ENCODE measurements around the gene ESYT3. TPM values are rescaled to one million over a fixed set of nuclear protein-coding genes. Genes with fewer than 3 reads are reported as not detected.

The ESYT3 gene
- total RNA-seq, 1 experiment from 2014 or later = 6.4 TPM

GRCh38 chr3:138400651-138401070, 33.8 kb upstream of the ESYT3 start:
- no peaks in the 10 kb centered on the region for H3K9me3 ChIP-seq (ENCODE audit: insufficient read depth, low read depth)
- H3K27ac ChIP-seq = no peak overlapping the region
- no peaks in the 10 kb centered on the region for H3K79me2 ChIP-seq (ENCODE audit: low read depth)
- ChIA-PET CTCF (interaction anchor here (1.0 kb wide), 1 partner anchor 17 kb away, joined by 4 read pairs; no protein-coding TSS in a partner anchor), POLR2A (ENCODE audit: unreplicated experiment) (no interaction called here)
- TF ChIP-seq CTCF (conservative IDR thresholded peaks at IDR 0.05) (no peak), EZH2 (IDR thresholded peaks at IDR 0.05; ENCODE audit: low read depth) (no peak)
- H2AFZ ChIP-seq = no peak overlapping the region
- H3K36me3 ChIP-seq (ENCODE audit: low read depth) = no peaks in the 10 kb centered on the region
- intact Hi-C loops (cut with micrococcal nuclease; ENCODE audit: unreplicated experiment) = no loop called here
- H3K27me3 ChIP-seq (ENCODE audit: insufficient read depth, low read depth) = peaks cover 16% of the 10 kb centered on the region; the same call in 1 of the 2 replicates
- H3F3A ChIP-seq (ENCODE audit: insufficient read depth, low read depth) = no peaks in the 10 kb centered on the region
- H3K4me3 ChIP-seq = no peak overlapping the region
- no peak overlapping the region for H3K4me2 ChIP-seq
- DNase-seq = no peak
- H3K4me1 ChIP-seq (replicated peaks; ENCODE audit: insufficient read depth) = no peaks in the 10 kb centered on the region
- H4K20me1 ChIP-seq (ENCODE audit: insufficient read depth) = no peaks in the 10 kb centered on the region
- BruUV-seq (replicated peaks) = no TSS peak
- no peaks in the 10 kb centered on the region for H3K9me2 ChIP-seq (ENCODE audit: insufficient read depth)

DNA sequence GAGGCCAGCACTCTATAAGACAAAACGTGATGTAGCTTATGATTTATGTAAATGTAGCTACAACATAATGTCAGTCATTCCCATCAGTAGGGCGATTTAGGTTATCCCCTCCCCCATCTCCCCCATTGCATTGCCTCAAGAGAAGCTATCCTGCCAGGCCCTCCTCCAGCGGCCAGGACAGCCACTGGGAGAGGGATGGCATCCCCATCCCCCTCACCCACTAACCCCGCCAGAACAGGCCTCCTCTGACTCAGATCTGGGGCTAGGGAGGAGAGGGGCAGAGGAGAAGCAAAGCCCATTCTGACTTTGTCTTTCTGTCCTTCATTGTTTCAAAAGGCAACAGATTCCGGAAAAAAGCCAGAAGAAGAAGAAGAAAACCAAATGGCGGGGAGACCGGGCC, 32.6 kb upstream of the ESYT3 start:
- no TSS peak for BruUV-seq (replicated peaks)
- POLR2A ChIA-PET (ENCODE audit: unreplicated experiment) = no interaction called here

DNA sequence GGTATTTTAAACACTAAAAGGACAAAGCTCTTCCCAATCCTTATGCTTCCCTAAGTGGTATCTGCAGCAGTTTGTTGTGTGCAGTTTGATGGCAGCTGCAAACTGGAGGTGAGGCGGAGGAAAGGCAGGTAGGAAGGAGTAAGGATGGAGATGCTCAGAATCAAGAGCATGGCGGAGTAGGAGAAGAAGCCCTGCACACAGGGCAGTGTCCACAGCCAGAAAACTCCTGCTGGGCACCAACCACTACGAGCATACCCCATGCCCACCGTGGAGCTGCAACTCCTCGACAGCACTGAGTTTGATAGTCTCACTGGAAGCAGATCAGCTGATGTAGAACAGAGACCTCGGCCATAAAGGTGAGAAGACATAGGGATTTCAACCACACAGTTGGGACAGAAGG, 30.3 kb upstream of the ESYT3 start:
- H3K79me2 ChIP-seq (ENCODE audit: low read depth) = no peaks in the 10 kb centered on the region
- POLR2A ChIA-PET (ENCODE audit: unreplicated experiment) = no interaction called here
- TF ChIP-seq EZH2 (IDR thresholded peaks at IDR 0.05; ENCODE audit: low read depth) (no peak), CTCF (conservative IDR thresholded peaks at IDR 0.05) (no peak)

More for the DNA sequence above, 32.6 kb upstream of the ESYT3 start:
- Histone ChIP-seq H2AFZ (no peak overlapping the region), H3K27me3 (ENCODE audit: insufficient read depth, low read depth) (peaks cover 25% of the 10 kb centered on the region; the same call in 1 of the 2 replicates), H3F3A (ENCODE audit: insufficient read depth, low read depth) (no peaks in the 10 kb centered on the region), H3K9me2 (ENCODE audit: insufficient read depth) (no peaks in the 10 kb centered on the region), H3K4me3 (no peak overlapping the region), H3K79me2 (ENCODE audit: low read depth) (no peaks in the 10 kb centered on the region), H3K4me1 (replicated peaks; ENCODE audit: insufficient read depth) (no peaks in the 10 kb centered on the region), H3K9me3 (ENCODE audit: insufficient read depth, low read depth) (no peaks in the 10 kb centered on the region), H3K36me3 (ENCODE audit: low read depth) (no peaks in the 10 kb centered on the region), H3K27ac (no peak overlapping the region), H3K4me2 (no peak overlapping the region), H4K20me1 (ENCODE audit: insufficient read depth) (no peaks in the 10 kb centered on the region)
- intact Hi-C loops (cut with micrococcal nuclease; ENCODE audit: unreplicated experiment) = no loop called here
- DNase-seq = no peak
- CTCF ChIA-PET = interaction anchor here (1.0 kb wide), 1 partner anchor 16 kb away, joined by 4 read pairs; no protein-coding TSS in a partner anchor
- TF ChIP-seq CTCF (conservative IDR thresholded peaks at IDR 0.05) = no peak
- TF ChIP-seq EZH2 (IDR thresholded peaks at IDR 0.05; ENCODE audit: low read depth) = no peak

More for the DNA sequence above, 30.3 kb upstream of the ESYT3 start:
- H3K36me3 ChIP-seq (ENCODE audit: low read depth) = no peaks in the 10 kb centered on the region
- H3F3A ChIP-seq (ENCODE audit: insufficient read depth, low read depth) = no peaks in the 10 kb centered on the region
- peaks cover 25% of the 10 kb centered on the region; the same call in 1 of the 2 replicates for H3K27me3 ChIP-seq (ENCODE audit: insufficient read depth, low read depth)
- H3K4me2 ChIP-seq = no peak overlapping the region
- H2AFZ ChIP-seq = no peak overlapping the region
- no peak overlapping the region for H3K4me3 ChIP-seq
- H3K9me3 ChIP-seq (ENCODE audit: insufficient read depth, low read depth) = no peaks in the 10 kb centered on the region
- BruUV-seq (replicated peaks) = no TSS peak
- H3K4me1 ChIP-seq (replicated peaks; ENCODE audit: insufficient read depth) = no peaks in the 10 kb centered on the region
- H3K27ac ChIP-seq = no peak overlapping the region
- H4K20me1 ChIP-seq (ENCODE audit: insufficient read depth) = no peaks in the 10 kb centered on the region
- no peak for DNase-seq
- no peaks in the 10 kb centered on the region for H3K9me2 ChIP-seq (ENCODE audit: insufficient read depth)
- CTCF ChIA-PET = no interaction called here
- intact Hi-C loops (cut with micrococcal nuclease; ENCODE audit: unreplicated experiment) = no loop called here

All from PC-9 (cell line).